Colonic mucosa (tissue), 4 donors: ENCODE measurements around the gene CCNL1. TPM values are rescaled to one million over a fixed set of nuclear protein-coding genes. Genes with fewer than 3 reads are reported as not detected.
"Not testable (repeated sequence)": the region's sequence is repeated elsewhere in the genome, so short reads cannot be mapped to it uniquely, and the experiment has no call there.

Experiments used
- DNase-seq: peaks from one replicate; pipeline ENCODE4 v3.0.0-alpha.2; 2020
- H3K27ac ChIP-seq: fragments of 200-600 bp; one replicate; pipeline ENCODE4 v1.8.0; 2021
- H3K27me3 ChIP-seq: fragments of 200-600 bp; one replicate; pipeline ENCODE4 v1.8.0; 2021
- H3K36me3 ChIP-seq: fragments of 200-600 bp; one replicate; pipeline ENCODE4 v1.8.0; 2021
- H3K4me1 ChIP-seq: fragments of 200-600 bp; one replicate; pipeline ENCODE4 v1.8.0; 2021; ENCODE audit warnings: mild to moderate bottlenecking
- H3K4me3 ChIP-seq: fragments of 200-600 bp; one replicate; pipeline ENCODE4 v1.8.0; 2021
- H3K9ac ChIP-seq, 2 donors: one replicate each; pipeline ENCODE4 v1.7.0; 2013; ENCODE audit warnings: control low read depth in 2 of 2, low read depth in 2 of 2, low read length in 2 of 2
- H3K9me3 ChIP-seq: fragments of 200-600 bp; one replicate; pipeline ENCODE4 v1.8.0; 2021
- CTCF ChIP-seq: fragments of 200-600 bp; IDR thresholded peaks from one replicate; pipeline ENCODE4 v1.8.0; 2022; ENCODE audit warnings: antibody characterized with exemption, mild to moderate bottlenecking
- intact Hi-C: fragments of 100-400 bp; cut with DNase I; formaldehyde crosslinking; loops from one replicate; pipeline ENCODE4 v1.14.1; 2022
- total RNA-seq, 2 donors: library from RNA; stranded (reverse); fragmentation: NEBNext Ultra II Directional in 1 of 2; extraction: Animal tissue kit (Norgen Biotek cat#: 25700) in 1 of 2; gene quantifications; one replicate each; pipeline ENCODE4 v1.2.1, GENCODE V29; 2021
- donor health status: healthy.
- donor health status: DM: no; HTN: no; CAD: no.
- donor health status: DM: no; HTN: no; CAD: no.

CCNL1 gene
- total RNA-seq, 2 donors from 2014 or later: 76.4 to 103 TPM

GRCh38 chr3:157103280-157103679 is 56.7 kb downstream of the CCNL1 start:
- intact Hi-C loops: no loop called here
- no peak overlapping the region for H3K9ac ChIP-seq
- no peaks in the 10 kb centered on the region for H3K36me3 ChIP-seq
- no peaks in the 10 kb centered on the region for H3K9me3 ChIP-seq
- H3K27me3 ChIP-seq: no peaks in the 10 kb centered on the region
- TF ChIP-seq CTCF: no peak
- no peaks in the 10 kb centered on the region for H3K4me1 ChIP-seq
- no peak for DNase-seq
- no peak overlapping the region for H3K4me3 ChIP-seq
- H3K27ac ChIP-seq: no peak overlapping the region

- intact Hi-C loops, H3K4me3 ChIP-seq, H3K27ac ChIP-seq, H3K36me3 ChIP-seq, DNase-seq, H3K9ac ChIP-seq, H3K9me3 ChIP-seq, H3K4me1 ChIP-seq, H3K27me3 ChIP-seq: not testable (repeated sequence)
Observed at GRCh38 chr3:157102595-157102994, 57.4 kb downstream of the CCNL1 start.

- intact Hi-C loops: no loop called here
- Histone ChIP-seq H3K27me3 (no peaks in the 10 kb centered on the region), H3K36me3 (no peaks in the 10 kb centered on the region), H3K9ac (no peak overlapping the region), H3K4me3 (no peak overlapping the region), H3K27ac (no peak overlapping the region), H3K4me1 (no peaks in the 10 kb centered on the region), H3K9me3 (no peaks in the 10 kb centered on the region)
- no peak for DNase-seq
- TF ChIP-seq CTCF: no peak
Observed at GRCh38 chr3:157102098-157102497, 57.8 kb downstream of the CCNL1 start.

- TF ChIP-seq CTCF: no peak
- H3K4me1 ChIP-seq: no peaks in the 10 kb centered on the region
- no peak overlapping the region for H3K27ac ChIP-seq
- intact Hi-C loops: no loop called here
- no peaks in the 10 kb centered on the region for H3K9me3 ChIP-seq
- no peaks in the 10 kb centered on the region for H3K36me3 ChIP-seq
- no peak overlapping the region for H3K9ac ChIP-seq
- no peak overlapping the region for H3K4me3 ChIP-seq
- no peak for DNase-seq
- H3K27me3 ChIP-seq: no peaks in the 10 kb centered on the region
Observed at GRCh38 chr3:157101486-157101885, 58.5 kb downstream of the CCNL1 start.

GRCh38 chr3:157100608-157101396 is 59.1 kb downstream of the CCNL1 start:
- TF ChIP-seq CTCF: no peak
- H3K36me3 ChIP-seq: no peaks in the 10 kb centered on the region
- DNase-seq: no peak
- no peaks in the 10 kb centered on the region for H3K9me3 ChIP-seq
- no peaks in the 10 kb centered on the region for H3K4me1 ChIP-seq
- H3K27ac ChIP-seq: no peak overlapping the region
- no peak overlapping the region for H3K9ac ChIP-seq
- intact Hi-C loops: no loop called here
- H3K27me3 ChIP-seq: no peaks in the 10 kb centered on the region
- no peak overlapping the region for H3K4me3 ChIP-seq

- no peak for DNase-seq
- TF ChIP-seq CTCF: no peak
- no peaks in the 10 kb centered on the region for H3K27me3 ChIP-seq
- H3K9me3 ChIP-seq: no peaks in the 10 kb centered on the region
- H3K27ac ChIP-seq: no peak overlapping the region
- no peak overlapping the region for H3K9ac ChIP-seq
- intact Hi-C loops: no loop called here
- H3K36me3 ChIP-seq: no peaks in the 10 kb centered on the region
- no peak overlapping the region for H3K4me3 ChIP-seq
- H3K4me1 ChIP-seq: no peaks in the 10 kb centered on the region
Observed at GRCh38 chr3:157100096-157100477, 59.9 kb downstream of the CCNL1 start.
